Body of pancreas (tissue), 4 donors: ENCODE results near the gene BPIFA3.

Experiments
- POLR2A ChIP-seq, 3 donors: fragments of 450-650 bp; IDR thresholded peaks; one replicate each; pipeline ENCODE4 v1.6.1; 2016; ENCODE audit warnings: antibody characterized with exemption in 3 of 3, mild to moderate bottlenecking in 2 of 3
- TF ChIP-seq, protein P1 (sequence below), 7 experiments: fragments of 450-650 bp in 4 of 7; fragments of 200-600 bp in 3 of 7; sonication (generic) in 3 of 7; IDR thresholded peaks; one replicate each; pipeline ENCODE4 v1.5.1; 2016 to 2019; ENCODE audit warnings: antibody characterized with exemption in 7 of 7

DNA sequence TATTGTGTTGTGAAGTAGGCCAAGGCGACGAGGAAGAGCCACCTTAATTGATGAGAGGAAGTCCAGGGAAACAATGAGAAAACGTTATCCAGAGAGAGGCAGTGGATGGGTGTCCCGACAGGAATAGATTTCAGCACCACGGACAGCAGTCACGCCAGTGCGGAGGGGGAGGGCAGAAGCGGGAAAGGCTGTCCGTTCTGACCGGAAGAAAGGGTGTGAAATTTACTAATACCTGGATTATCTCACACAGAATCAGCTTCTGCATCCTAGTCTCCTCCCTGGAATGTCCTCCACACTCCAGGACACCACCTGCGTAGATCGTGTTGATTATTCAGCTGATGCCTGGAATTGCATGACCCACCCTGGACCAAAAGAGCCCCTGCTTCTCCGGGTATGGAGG lies 7.4 kb upstream of the BPIFA3 start:
- TF ChIP-seq, protein P1, sequence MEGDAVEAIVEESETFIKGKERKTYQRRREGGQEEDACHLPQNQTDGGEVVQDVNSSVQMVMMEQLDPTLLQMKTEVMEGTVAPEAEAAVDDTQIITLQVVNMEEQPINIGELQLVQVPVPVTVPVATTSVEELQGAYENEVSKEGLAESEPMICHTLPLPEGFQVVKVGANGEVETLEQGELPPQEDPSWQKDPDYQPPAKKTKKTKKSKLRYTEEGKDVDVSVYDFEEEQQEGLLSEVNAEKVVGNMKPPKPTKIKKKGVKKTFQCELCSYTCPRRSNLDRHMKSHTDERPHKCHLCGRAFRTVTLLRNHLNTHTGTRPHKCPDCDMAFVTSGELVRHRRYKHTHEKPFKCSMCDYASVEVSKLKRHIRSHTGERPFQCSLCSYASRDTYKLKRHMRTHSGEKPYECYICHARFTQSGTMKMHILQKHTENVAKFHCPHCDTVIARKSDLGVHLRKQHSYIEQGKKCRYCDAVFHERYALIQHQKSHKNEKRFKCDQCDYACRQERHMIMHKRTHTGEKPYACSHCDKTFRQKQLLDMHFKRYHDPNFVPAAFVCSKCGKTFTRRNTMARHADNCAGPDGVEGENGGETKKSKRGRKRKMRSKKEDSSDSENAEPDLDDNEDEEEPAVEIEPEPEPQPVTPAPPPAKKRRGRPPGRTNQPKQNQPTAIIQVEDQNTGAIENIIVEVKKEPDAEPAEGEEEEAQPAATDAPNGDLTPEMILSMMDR (IDR thresholded peaks at IDR 0.05) = no peak
- TF ChIP-seq POLR2A (IDR thresholded peaks at IDR 0.05) = no peak
